ENCODE data around the gene FFAR3.
"Not testable (repeated sequence)": the region's sequence is repeated elsewhere in the genome, so short reads cannot be mapped to it uniquely, and the experiment has no call there.

Gene FFAR3

DNA sequence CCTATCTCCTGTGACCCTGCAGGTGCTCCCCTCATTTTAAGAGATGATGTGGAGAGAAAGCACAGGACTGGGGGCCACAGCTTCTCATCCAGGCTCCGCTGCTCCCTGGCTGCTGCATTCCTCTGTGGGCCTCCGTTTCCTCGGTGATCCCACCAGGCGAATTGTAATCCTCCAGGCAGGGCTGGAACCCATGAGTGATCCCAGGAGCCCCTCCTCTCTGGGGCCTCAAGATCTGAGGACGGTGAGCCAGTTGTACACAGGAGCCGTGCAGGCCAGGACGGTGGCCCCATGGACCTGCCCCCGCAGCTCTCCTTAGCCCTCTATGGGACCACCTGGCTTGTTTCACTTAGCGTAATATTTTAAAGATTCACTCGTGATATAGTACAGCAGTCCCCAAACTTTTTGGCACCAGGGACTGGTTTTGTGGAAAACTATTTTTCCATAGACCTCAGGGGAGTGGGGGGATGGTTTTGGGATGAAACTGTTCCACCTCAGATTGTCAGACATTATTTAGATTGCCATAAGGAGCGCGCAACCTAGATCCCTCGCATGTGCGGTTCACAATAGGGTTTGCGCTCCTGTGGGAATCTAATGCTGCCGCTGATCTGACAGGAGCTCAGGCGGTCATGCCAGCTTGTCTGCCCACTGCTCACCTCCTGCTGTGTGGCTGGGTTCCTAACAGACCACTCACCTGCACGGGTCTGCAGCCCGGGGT is 5.6 kb downstream of the FFAR3 start:
- TF ChIP-seq, protein P1, sequence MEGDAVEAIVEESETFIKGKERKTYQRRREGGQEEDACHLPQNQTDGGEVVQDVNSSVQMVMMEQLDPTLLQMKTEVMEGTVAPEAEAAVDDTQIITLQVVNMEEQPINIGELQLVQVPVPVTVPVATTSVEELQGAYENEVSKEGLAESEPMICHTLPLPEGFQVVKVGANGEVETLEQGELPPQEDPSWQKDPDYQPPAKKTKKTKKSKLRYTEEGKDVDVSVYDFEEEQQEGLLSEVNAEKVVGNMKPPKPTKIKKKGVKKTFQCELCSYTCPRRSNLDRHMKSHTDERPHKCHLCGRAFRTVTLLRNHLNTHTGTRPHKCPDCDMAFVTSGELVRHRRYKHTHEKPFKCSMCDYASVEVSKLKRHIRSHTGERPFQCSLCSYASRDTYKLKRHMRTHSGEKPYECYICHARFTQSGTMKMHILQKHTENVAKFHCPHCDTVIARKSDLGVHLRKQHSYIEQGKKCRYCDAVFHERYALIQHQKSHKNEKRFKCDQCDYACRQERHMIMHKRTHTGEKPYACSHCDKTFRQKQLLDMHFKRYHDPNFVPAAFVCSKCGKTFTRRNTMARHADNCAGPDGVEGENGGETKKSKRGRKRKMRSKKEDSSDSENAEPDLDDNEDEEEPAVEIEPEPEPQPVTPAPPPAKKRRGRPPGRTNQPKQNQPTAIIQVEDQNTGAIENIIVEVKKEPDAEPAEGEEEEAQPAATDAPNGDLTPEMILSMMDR (conservative IDR thresholded peaks at IDR 0.05; ENCODE audit: control insufficient read depth, insufficient read depth, low read depth, low read length), result no peak
- DNase-seq (ENCODE audit: low read depth), result no peak
- H3K4me3 ChIP-seq (ENCODE audit: control insufficient read depth, low read depth, low read length), result no peak overlapping the region

DNA sequence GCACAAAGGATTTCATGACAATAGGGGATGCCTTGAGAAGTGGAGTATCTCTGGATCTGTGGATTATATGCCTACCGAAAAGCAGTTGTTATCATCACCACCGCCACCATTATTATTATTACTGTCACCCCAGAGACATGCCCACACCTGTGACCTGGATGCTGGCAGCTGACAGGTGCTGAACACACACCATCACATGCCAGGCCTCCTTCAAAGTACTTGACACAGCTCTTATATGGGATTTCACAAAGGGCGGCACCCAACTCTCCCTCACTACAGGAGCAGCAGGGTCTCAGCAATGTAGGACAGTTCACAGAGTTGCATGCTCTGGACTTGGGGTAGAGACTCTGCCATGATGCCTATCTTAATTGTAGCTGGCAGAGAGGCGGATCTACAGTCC is 7.0 kb downstream of the FFAR3 start:
- DNase-seq (ENCODE audit: low read depth), result no peak
- TF ChIP-seq, protein P1 (conservative IDR thresholded peaks at IDR 0.05; ENCODE audit: control insufficient read depth, insufficient read depth, low read depth, low read length), result no peak
- no peak overlapping the region for H3K4me3 ChIP-seq (ENCODE audit: control insufficient read depth, low read depth, low read length)

DNA sequence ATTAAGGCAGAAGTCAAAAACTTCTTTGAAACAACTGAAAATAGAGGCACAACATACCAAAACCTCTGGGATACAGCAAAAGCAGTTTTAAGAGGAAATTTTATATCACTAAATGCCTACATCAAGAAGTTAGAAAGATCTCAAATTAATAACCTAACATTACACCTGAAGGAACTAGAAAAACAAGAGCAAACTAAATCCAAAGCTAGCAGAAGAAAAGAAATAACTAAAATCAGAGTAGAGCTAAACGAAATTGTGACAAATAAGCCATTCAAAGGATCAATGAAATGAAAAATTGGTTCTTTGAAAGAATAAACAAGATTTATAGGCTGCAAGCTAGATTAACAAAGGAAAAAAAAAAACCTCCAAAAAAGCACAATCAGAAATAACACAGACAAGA is 10.1 kb downstream of the FFAR3 start:
- no peak overlapping the region for H3K4me3 ChIP-seq (ENCODE audit: control insufficient read depth, low read depth, low read length)
- TF ChIP-seq, protein P1 (conservative IDR thresholded peaks at IDR 0.05; ENCODE audit: control insufficient read depth, insufficient read depth, low read depth, low read length), result no peak
- DNase-seq (ENCODE audit: low read depth), result no peak

DNA sequence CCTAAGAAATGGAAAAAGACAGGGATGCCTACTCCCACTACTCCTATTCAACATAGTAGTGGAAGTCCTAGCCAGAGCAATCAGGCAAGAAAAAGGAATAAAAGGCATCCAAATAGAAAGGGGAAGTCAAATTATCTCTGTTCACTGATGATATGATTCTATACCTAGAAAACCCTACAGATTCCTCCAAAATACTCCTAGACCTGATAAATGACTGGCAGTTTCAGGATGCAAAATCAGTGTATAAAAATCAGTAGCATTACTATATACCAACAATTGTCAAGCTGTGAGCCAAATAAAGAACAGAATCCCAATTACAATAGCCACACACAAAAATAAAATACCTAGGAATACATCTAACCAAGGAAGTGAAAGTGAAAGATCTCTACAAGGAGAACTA is 11.3 kb downstream of the FFAR3 start:
- TF ChIP-seq, protein P1 (conservative IDR thresholded peaks at IDR 0.05; ENCODE audit: control insufficient read depth, insufficient read depth, low read depth, low read length), result no peak
- H3K4me3 ChIP-seq (ENCODE audit: control insufficient read depth, low read depth, low read length), result no peak overlapping the region
- no peak for DNase-seq (ENCODE audit: low read depth)

DNA sequence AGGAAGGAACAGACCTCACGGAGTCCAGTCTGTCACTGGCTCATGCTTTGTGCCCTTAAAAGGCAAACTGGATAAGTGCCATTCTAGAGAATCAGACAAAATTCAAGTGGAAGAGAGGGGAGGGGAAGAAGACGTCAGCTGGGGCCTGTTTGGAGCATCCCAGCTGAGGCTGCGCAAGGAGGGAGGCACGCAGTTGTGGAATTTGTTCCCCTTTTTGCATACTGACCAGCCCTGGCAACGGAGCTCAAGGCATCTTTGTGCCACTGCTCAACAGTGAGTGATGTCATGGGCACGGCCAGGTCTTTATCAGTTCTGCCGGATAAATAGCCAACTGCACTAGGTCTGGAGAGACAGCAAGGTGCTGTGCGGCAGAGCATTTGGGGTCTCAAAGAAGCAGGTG is 12.5 kb downstream of the FFAR3 start, which contains the start of gene GPR42:
GPR42 (plus strand) TSS at position 347 of the 400 bp plus-strand sequence. CDS start 292 bp downstream, outside the sequence.
- no peak for DNase-seq (ENCODE audit: low read depth)
- no peak within 1 kb of the TSS for H3K4me3 ChIP-seq (ENCODE audit: control insufficient read depth, low read depth, low read length)
- TF ChIP-seq, protein P1 (conservative IDR thresholded peaks at IDR 0.05; ENCODE audit: control insufficient read depth, insufficient read depth, low read depth, low read length), result no peak

DNA sequence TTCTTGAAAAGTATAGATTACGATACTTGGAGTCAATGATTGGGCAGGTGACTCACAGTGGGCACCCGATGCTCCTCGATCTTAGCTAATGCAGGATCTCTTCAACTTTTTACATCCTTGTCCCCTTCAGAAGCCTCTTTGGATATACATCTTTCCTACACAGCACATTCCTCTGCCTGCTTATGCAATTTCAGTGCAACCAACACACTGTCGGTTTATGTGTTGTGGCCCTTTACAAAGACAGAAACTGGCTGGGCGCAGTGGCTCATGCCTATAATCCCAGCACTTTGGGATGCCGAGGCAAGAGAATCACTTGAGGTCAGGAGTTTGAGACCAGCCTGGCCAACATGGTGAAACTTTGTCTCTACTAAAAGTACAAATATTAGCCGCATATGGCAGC is 15.2 kb downstream of the FFAR3 start:
- no peak for DNase-seq (ENCODE audit: low read depth)
- no peak overlapping the region for H3K4me3 ChIP-seq (ENCODE audit: control insufficient read depth, low read depth, low read length)
- TF ChIP-seq, protein P1 (conservative IDR thresholded peaks at IDR 0.05; ENCODE audit: control insufficient read depth, insufficient read depth, low read depth, low read length), result no peak

DNA sequence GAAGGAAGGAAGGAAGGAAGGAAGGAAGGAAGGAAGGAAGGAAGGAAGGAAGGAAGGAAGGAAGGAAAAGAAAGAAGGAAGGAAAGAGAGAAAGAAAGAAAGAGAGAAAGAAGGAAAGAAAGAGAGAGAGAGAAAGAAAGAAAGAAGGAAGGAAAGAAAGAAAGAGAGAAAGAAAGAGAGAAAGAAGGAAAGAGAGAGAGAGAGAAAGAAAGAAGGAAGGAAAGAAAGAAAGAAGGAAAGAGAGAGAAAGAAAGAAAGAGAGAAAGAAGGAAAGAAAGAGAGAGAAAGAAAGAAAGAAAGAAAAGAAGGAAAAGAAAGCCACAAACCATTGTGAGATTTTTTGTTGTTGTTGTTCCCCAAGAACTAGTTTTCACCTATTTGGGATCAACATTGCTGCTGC is 15.8 kb downstream of the FFAR3 start:
- not testable (repeated sequence) for DNase-seq (ENCODE audit: low read depth); H3K4me3 ChIP-seq (ENCODE audit: control insufficient read depth, low read depth, low read length)

All from fibroblast of mammary gland (primary cell).